Spleen (tissue), 11 donors: ENCODE results near the gene ADAMTS17. TPM values are rescaled to one million over a fixed set of nuclear protein-coding genes. Genes with fewer than 3 reads are reported as not detected.

ENCODE experiments used
- DNase-seq: peaks from one replicate; pipeline ENCODE4 v3.0.0-alpha.2; 2020
- H3K27ac ChIP-seq, 8 donors: fragments of 200-600 bp; sonication (generic) in 7 of 8; 1 replicate in 4 of 8; 2 replicates in 4 of 8; pipeline versions ENCODE4 v1.5.0 to v1.8.0; 2016 to 2021; ENCODE audit warnings: inconsistent platforms in 4 of 8, mild to moderate bottlenecking in 4 of 8, moderate library complexity in 1 of 8
- H3K27me3 ChIP-seq, 7 donors: fragments of 200-600 bp; sonication (generic) in 6 of 7; replicated peaks in 1 of 7; 1 replicate in 4 of 7; 2 replicates in 3 of 7; pipeline versions ENCODE4 v1.5.0 to v1.8.0; 2016 to 2021; ENCODE audit warnings: inconsistent platforms in 3 of 7, mild to moderate bottlenecking in 1 of 7
- H3K36me3 ChIP-seq, 6 donors: fragments of 200-600 bp; sonication (generic) in 5 of 6; 1 replicate in 4 of 6; 2 replicates in 2 of 6; pipeline versions ENCODE4 v1.5.0 to v1.8.0; 2016 to 2021; ENCODE audit warnings: inconsistent platforms in 2 of 6
- H3K4me1 ChIP-seq, 6 donors: fragments of 200-600 bp; sonication (generic) in 5 of 6; 1 replicate in 3 of 6; 2 replicates in 3 of 6; pipeline versions ENCODE4 v1.5.0 to v1.8.0; 2016 to 2021; ENCODE audit warnings: inconsistent platforms in 3 of 6
- H3K4me3 ChIP-seq, 8 donors: fragments of 200-600 bp; sonication (generic) in 7 of 8; 1 replicate in 4 of 8; 2 replicates in 4 of 8; pipeline versions ENCODE4 v1.5.0 to v1.8.0; 2016 to 2021; ENCODE audit warnings: inconsistent platforms in 4 of 8, mild to moderate bottlenecking in 4 of 8, moderate library complexity in 2 of 8
- H3K9me3 ChIP-seq, 8 donors: fragments of 200-600 bp; sonication (generic) in 7 of 8; 1 replicate in 4 of 8; 2 replicates in 4 of 8; pipeline versions ENCODE4 v1.5.0 to v1.8.0; 2016 to 2021; ENCODE audit warnings: inconsistent platforms in 4 of 8
- POLR2A ChIP-seq, 3 donors: fragments of 450-650 bp; IDR thresholded peaks; one replicate each; pipeline ENCODE4 v1.5.1; 2017; ENCODE audit warnings: antibody characterized with exemption in 3 of 3, mild to moderate bottlenecking in 1 of 3
- POLR2AphosphoS5 ChIP-seq, 3 donors: sonication (generic); formaldehyde crosslinking; IDR thresholded peaks; one replicate each; pipeline ENCODE4 v1.5.1; 2017; ENCODE audit warnings: antibody characterized with exemption in 3 of 3
- WGBS, 5 donors: extraction: QIAGEN DNeasy Blood & Tissue Kit in 3 of 5; methylation state at CpG; one replicate each; pipeline versions ENCODE4 v1.1.5 to v1.1.7; 2013 to 2018; 5-methylcytosine and 5-hydroxymethylcytosine counted together
- intact Hi-C: fragments of 100-400 bp; cut with DNase I; formaldehyde crosslinking; loops from one replicate; pipeline ENCODE4 v1.15.0; 2023; ENCODE audit warnings: low total_unique reads
- polyA plus RNA-seq, 3 donors: library from polyadenylated mRNA; stranded (reverse); fragments of 200-250 nt; gene quantifications; one replicate each; pipeline ENCODE4 v1.2.1, GENCODE V29; 2013
- total RNA-seq, 7 donors: library from RNA; depleted of rRNA in 3 of 7; stranded (reverse); fragments of >200 nt in 3 of 7; fragmentation: NEBNext Ultra II Directional in 4 of 7; extraction: Animal tissue kit (Norgen Biotek cat#: 25700) in 4 of 7; gene quantifications; one replicate each; pipeline versions ENCODE4 v1.1.0 to v1.2.1, GENCODE V29; 2016 to 2021
- TF ChIP-seq, protein P1 (sequence below), 11 experiments: fragments of 200-600 bp in 7 of 11; fragments of 450-650 bp in 4 of 11; sonication (generic) in 4 of 11; IDR thresholded peaks in 8 of 11; conservative IDR thresholded peaks in 3 of 11; 1 replicate in 7 of 11; 2 replicates in 4 of 11; pipeline versions ENCODE4 v1.4.0 to v1.8.0; 2016 to 2021; ENCODE audit warnings: antibody characterized with exemption in 11 of 11, inconsistent platforms in 4 of 11, mild to moderate bottlenecking in 1 of 11
- donor health status: healthy with polysubstance abuse.
- donor health status: DM: no; HTN: no; CAD: no; lungs with moderate emphysema.
- donor health status: DM: no; HTN: no; CAD: no.
- donor health status: Bipolar disorder and iron deficiency.
- donor health status: healthy.
- donor health status: DM: no; HTN: no; CAD: no.
- donor health status: DM: yes; HTN: yes; CAD: no.

ADAMTS17 gene
- total and polyA plus RNA-seq, 10 donors = 0.21 to 13.2 (median 5.8) TPM

DNA sequence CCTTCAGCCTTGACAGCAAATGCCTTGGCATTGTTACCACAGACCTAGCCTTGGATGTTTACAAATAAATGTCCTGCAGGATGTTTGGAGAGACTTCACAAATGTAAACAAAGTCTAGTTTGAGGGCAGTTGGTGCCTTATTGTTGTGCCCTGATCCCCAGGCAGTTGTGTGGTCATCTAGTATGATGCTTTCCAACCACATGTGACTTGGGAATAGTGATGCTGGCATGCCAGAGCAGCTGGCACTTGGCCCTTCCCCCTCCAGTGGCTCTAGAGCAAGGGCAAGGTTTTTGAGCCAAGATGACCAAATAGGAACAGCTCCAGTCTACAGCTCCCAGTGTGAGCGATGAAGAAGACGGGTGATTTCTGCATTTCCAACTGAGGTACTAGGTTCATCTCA lies 258.2 kb downstream of the ADAMTS17 start:
- Histone ChIP-seq H3K27me3 (no peaks in the 10 kb centered on the region), H3K36me3 (no peaks in the 10 kb centered on the region), H3K4me3 (no peak overlapping the region), H3K4me1 (no peaks in the 10 kb centered on the region), H3K9me3 (peaks cover 0 to 8% (median 0%) of the 10 kb centered on the region in 8 donors), H3K27ac (no peak overlapping the region)
- TF ChIP-seq POLR2AphosphoS5 (IDR thresholded peaks at IDR 0.05) = no peak
- TF ChIP-seq, protein P1, sequence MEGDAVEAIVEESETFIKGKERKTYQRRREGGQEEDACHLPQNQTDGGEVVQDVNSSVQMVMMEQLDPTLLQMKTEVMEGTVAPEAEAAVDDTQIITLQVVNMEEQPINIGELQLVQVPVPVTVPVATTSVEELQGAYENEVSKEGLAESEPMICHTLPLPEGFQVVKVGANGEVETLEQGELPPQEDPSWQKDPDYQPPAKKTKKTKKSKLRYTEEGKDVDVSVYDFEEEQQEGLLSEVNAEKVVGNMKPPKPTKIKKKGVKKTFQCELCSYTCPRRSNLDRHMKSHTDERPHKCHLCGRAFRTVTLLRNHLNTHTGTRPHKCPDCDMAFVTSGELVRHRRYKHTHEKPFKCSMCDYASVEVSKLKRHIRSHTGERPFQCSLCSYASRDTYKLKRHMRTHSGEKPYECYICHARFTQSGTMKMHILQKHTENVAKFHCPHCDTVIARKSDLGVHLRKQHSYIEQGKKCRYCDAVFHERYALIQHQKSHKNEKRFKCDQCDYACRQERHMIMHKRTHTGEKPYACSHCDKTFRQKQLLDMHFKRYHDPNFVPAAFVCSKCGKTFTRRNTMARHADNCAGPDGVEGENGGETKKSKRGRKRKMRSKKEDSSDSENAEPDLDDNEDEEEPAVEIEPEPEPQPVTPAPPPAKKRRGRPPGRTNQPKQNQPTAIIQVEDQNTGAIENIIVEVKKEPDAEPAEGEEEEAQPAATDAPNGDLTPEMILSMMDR (IDR thresholded peaks at IDR 0.05 in 8 of 11, conservative IDR thresholded peaks at IDR 0.05 in 3 of 11) = no peak
- TF ChIP-seq POLR2A (IDR thresholded peaks at IDR 0.05) = no peak
- peak; percentile 7 for DNase-seq
- 87 to 100% (median 92%) methylated on average over 2 of the region's 2 CpGs for WGBS, 5 donors
- intact Hi-C loops = no loop called here

DNA sequence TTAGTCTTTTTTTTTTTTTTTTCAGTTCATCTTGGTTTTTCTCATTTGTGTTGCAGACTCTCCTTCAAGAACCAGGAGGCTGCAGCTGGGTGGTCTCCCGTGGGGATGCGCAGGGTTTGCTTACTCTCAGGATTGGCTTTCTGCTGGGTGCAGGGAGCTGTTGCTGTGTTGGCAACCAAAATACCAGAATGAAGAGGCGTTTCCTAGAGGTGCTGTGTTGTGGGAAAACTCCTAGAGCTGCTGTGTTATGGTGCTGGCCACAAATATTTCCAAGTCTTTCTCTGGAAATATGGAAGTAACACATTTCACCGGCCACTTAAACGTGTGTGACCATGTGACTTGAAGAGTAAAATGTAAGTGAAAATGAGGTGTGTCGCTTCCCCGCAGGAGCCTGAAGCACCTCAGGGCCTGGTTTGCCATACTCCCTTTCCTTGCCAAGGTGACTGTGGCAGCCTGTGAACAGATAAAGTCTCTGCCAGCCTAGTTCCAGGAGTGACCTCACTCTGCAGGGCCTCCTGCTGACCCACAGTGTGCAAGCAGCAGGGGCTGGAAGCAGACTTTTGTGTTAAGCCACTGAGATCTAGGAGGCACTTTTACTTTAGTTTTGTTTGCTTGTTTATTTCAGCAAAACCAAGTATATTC lies 258.9 kb downstream of the ADAMTS17 start:
- peak; percentile 19 for DNase-seq

DNA sequence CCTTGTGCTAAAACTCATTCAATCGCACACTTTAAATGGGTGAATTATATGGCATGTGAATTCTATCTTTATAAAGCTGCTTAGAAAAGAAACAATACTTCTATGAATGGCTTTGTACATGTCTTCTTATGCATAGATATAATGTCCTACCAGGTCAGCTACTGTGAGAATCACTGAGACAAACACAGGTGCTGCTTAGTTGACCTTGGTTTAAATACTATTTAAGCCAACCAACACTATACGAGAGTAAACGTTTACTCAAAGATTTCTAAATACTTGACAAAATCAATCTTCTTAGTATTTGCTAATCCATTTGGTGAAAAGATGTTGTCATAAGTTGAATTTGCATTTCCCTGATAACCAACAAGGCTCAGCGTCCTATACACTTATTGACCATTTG lies 260.3 kb downstream of the ADAMTS17 start:
- Histone ChIP-seq H3K27ac (no peak overlapping the region), H3K27me3 (no peaks in the 10 kb centered on the region), H3K36me3 (no peaks in the 10 kb centered on the region), H3K9me3 (peaks cover 0 to 8% (median 0%) of the 10 kb centered on the region in 8 donors), H3K4me3 (no peak overlapping the region), H3K4me1 (no peaks in the 10 kb centered on the region)
- WGBS, 5 donors = 88 to 97% (median 93%) methylated on average over 4 of the region's 4 CpGs
- TF ChIP-seq POLR2AphosphoS5 (IDR thresholded peaks at IDR 0.05) (no peak), POLR2A (IDR thresholded peaks at IDR 0.05) (no peak)
- TF ChIP-seq, protein P1 (IDR thresholded peaks at IDR 0.05 in 8 of 11, conservative IDR thresholded peaks at IDR 0.05 in 3 of 11) = no peak
- no peak for DNase-seq
- intact Hi-C loops = no loop called here

More for the DNA sequence above, 258.9 kb downstream of the ADAMTS17 start:
- peaks cover 0 to 8% (median 0%) of the 10 kb centered on the region in 8 donors for H3K9me3 ChIP-seq
- no peak overlapping the region for H3K4me3 ChIP-seq
- intact Hi-C loops = no loop called here
- TF ChIP-seq POLR2AphosphoS5 (IDR thresholded peaks at IDR 0.05) (no peak), POLR2A (IDR thresholded peaks at IDR 0.05) (no peak)
- TF ChIP-seq, protein P1 (IDR thresholded peaks at IDR 0.05 in 8 of 11, conservative IDR thresholded peaks at IDR 0.05 in 3 of 11) = no peak
- no peaks in the 10 kb centered on the region for H3K27me3 ChIP-seq
- no peaks in the 10 kb centered on the region for H3K4me1 ChIP-seq
- no peaks in the 10 kb centered on the region for H3K36me3 ChIP-seq
- 75 to 88% (median 86%) methylated on average over 7 of the region's 7 CpGs for WGBS, 5 donors
- no peak overlapping the region for H3K27ac ChIP-seq

DNA sequence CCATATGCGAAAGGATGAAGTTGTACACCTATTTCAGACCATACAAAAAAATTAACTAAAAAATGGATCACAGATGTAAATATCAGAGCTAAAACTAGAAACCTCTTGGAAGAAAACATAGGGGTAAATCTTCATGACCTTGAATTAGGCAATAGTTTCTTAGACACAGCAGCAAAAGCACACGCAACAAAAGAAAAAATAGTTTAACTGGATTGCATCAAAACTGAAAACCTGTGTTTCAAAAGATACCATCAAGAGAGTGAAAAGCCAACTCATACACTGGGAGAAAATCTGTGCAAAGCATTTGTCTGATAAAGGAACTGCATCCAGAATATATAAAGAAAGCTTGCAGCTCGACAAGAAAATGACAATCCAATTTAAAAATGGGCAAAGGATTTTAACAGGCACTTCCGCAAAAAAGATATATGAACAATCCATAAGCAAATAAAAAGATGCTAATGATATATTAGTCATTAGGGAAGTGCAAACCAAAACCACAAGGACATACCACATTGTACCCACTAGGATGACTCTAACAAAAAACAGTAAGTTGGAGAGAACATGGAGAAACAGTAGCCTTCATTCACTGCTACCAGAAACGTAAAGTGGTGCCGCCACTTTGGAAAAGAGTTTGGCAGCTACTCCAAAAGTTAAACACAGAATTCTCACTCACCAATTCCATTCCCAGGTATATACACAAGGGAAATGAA lies 263.1 kb downstream of the ADAMTS17 start:
- Histone ChIP-seq H3K27ac (no peak overlapping the region), H3K36me3 (no peaks in the 10 kb centered on the region), H3K27me3 (no peaks in the 10 kb centered on the region), H3K9me3 (no peaks in the 10 kb centered on the region), H3K4me3 (no peak overlapping the region), H3K4me1 (no peaks in the 10 kb centered on the region)
- no peak for DNase-seq
- WGBS, 5 donors = 65 to 94% (median 79%) methylated on average over 6 of the region's 6 CpGs
- TF ChIP-seq, protein P1 (IDR thresholded peaks at IDR 0.05 in 8 of 11, conservative IDR thresholded peaks at IDR 0.05 in 3 of 11) = no peak
- no peak for TF ChIP-seq POLR2AphosphoS5 (IDR thresholded peaks at IDR 0.05)
- intact Hi-C loops = no loop called here
